Measurements from ENCODE around the gene C6orf62. TPM values are rescaled to one million over a fixed set of nuclear protein-coding genes. Genes with fewer than 3 reads are reported as not detected.
"Not testable (repeated sequence)": the region's sequence is repeated elsewhere in the genome, so short reads cannot be mapped to it uniquely, and the experiment has no call there.

The C6orf62 gene
- total RNA-seq, 1 donor from 2014 or later, result 113 TPM

GRCh38 chr6:24664046-24664987 is 54.6 kb downstream of the C6orf62 start:
- H3K27ac Mint-ChIP-seq, result no peak overlapping the region
- intact Hi-C loops (cut with micrococcal nuclease), result no loop called here

GRCh38 chr6:24663189-24663588 is 55.8 kb downstream of the C6orf62 start:
- H3K36me3 Mint-ChIP-seq (ENCODE audit: low read depth), result peaks cover 57% of the 10 kb centered on the region
- no peak for DNase-seq
- H3K27me3 Mint-ChIP-seq, result no peaks in the 10 kb centered on the region
- intact Hi-C loops (cut with micrococcal nuclease), result no loop called here
- H3K4me1 Mint-ChIP-seq, result peaks cover 31% of the 10 kb centered on the region
- no peak overlapping the region for H3K27ac Mint-ChIP-seq
- no peak overlapping the region for H3K4me3 Mint-ChIP-seq
- H3K9me3 Mint-ChIP-seq, result no peaks in the 10 kb centered on the region

More at GRCh38 chr6:24664046-24664987, 54.6 kb downstream of the C6orf62 start:
- H3K9me3 Mint-ChIP-seq, result peaks cover 4% of the 10 kb centered on the region
- H3K4me1 Mint-ChIP-seq, result peaks cover 37% of the 10 kb centered on the region
- no peak for DNase-seq
- peaks cover 54% of the 10 kb centered on the region for H3K36me3 Mint-ChIP-seq (ENCODE audit: low read depth)
- H3K27me3 Mint-ChIP-seq, result no peaks in the 10 kb centered on the region
- peak overlapping the region; percentile 90 for H3K4me3 Mint-ChIP-seq

GRCh38 chr6:24662236-24662635 is 56.7 kb downstream of the C6orf62 start:
- Mint-ChIP-seq H3K27ac (no peak overlapping the region), H3K4me1 (peaks cover 26% of the 10 kb centered on the region)

GRCh38 chr6:24661759-24662158 is 57.2 kb downstream of the C6orf62 start:
- Mint-ChIP-seq H3K36me3 (ENCODE audit: low read depth) (peaks cover 62% of the 10 kb centered on the region), H3K4me1 (peaks cover 24% of the 10 kb centered on the region)
- H3K27ac Mint-ChIP-seq; H3K27me3 Mint-ChIP-seq; DNase-seq; H3K9me3 Mint-ChIP-seq; intact Hi-C loops (cut with micrococcal nuclease); H3K4me3 Mint-ChIP-seq: not testable (repeated sequence)

More at GRCh38 chr6:24662236-24662635, 56.7 kb downstream of the C6orf62 start:
- Mint-ChIP-seq H3K27me3 (no peaks in the 10 kb centered on the region), H3K4me3 (no peak overlapping the region), H3K36me3 (ENCODE audit: low read depth) (peaks cover 61% of the 10 kb centered on the region), H3K9me3 (no peaks in the 10 kb centered on the region)
- intact Hi-C loops (cut with micrococcal nuclease), result no loop called here
- DNase-seq, result no peak

GRCh38 chr6:24660105-24660504 is 58.8 kb downstream of the C6orf62 start:
- no peak for DNase-seq
- Mint-ChIP-seq H3K4me1 (peaks cover 28% of the 10 kb centered on the region), H3K36me3 (ENCODE audit: low read depth) (peaks cover 68% of the 10 kb centered on the region), H3K4me3 (no peak overlapping the region), H3K9me3 (no peaks in the 10 kb centered on the region), H3K27ac (no peak overlapping the region), H3K27me3 (no peaks in the 10 kb centered on the region)
- intact Hi-C loops (cut with micrococcal nuclease), result no loop called here

GRCh38 chr6:24659561-24659960 is 59.4 kb downstream of the C6orf62 start:
- Mint-ChIP-seq H3K4me1 (peaks cover 24% of the 10 kb centered on the region), H3K27me3 (no peaks in the 10 kb centered on the region), H3K36me3 (ENCODE audit: low read depth) (peaks cover 64% of the 10 kb centered on the region), H3K9me3 (no peaks in the 10 kb centered on the region), H3K4me3 (no peak overlapping the region), H3K27ac (no peak overlapping the region)
- DNase-seq, result no peak
- intact Hi-C loops (cut with micrococcal nuclease), result no loop called here

- DNase-seq, result peak; percentile 30
- H3K4me3 Mint-ChIP-seq, result no peak overlapping the region
- H3K27ac Mint-ChIP-seq, result no peak overlapping the region
- intact Hi-C loops (cut with micrococcal nuclease), result no loop called here
- no peaks in the 10 kb centered on the region for H3K27me3 Mint-ChIP-seq
- H3K9me3 Mint-ChIP-seq, result no peaks in the 10 kb centered on the region
- peaks cover 62% of the 10 kb centered on the region for H3K36me3 Mint-ChIP-seq (ENCODE audit: low read depth)
- peaks cover 22% of the 10 kb centered on the region for H3K4me1 Mint-ChIP-seq
Measured at GRCh38 chr6:24658573-24659560, 60.1 kb downstream of the C6orf62 start.

- DNase-seq, result no peak
- Mint-ChIP-seq H3K27ac (no peak overlapping the region), H3K4me1 (peaks cover 17% of the 10 kb centered on the region), H3K9me3 (no peaks in the 10 kb centered on the region), H3K4me3 (no peak overlapping the region), H3K27me3 (no peaks in the 10 kb centered on the region), H3K36me3 (ENCODE audit: low read depth) (peaks cover 56% of the 10 kb centered on the region)
- intact Hi-C loops (cut with micrococcal nuclease), result no loop called here
Measured at GRCh38 chr6:24655215-24655614, 63.7 kb downstream of the C6orf62 start.

Other genes with a start within 250 kb of the C6orf62 start
- 0.17 and 0.44 TPM in 2 replicates for gene GPLD1, start 229.6 kb downstream of the C6orf62 start, total RNA-seq
- gene ALDH5A1, start 224.2 kb downstream of the C6orf62 start, total RNA-seq, result 11.7 TPM in 2 replicates
- 0.02 TPM in 1 of 2 replicates, not detected in the other for gene KIAA0319, start 73.0 kb downstream of the C6orf62 start, total RNA-seq
- gene TDP2, start 52.3 kb downstream of the C6orf62 start, total RNA-seq, result 45.3 and 45.9 TPM in 2 replicates
- 25.3 and 30.0 TPM in 2 replicates for gene ACOT13, start 52.1 kb downstream of the C6orf62 start, total RNA-seq
- gene GMNN, start 55.8 kb upstream of the C6orf62 start, total RNA-seq, result 71.0 and 76.8 TPM in 2 replicates
- 0.30 and 0.31 TPM in 2 replicates for gene ARMH2, start 79.8 kb upstream of the C6orf62 start, total RNA-seq
- 25.3 and 26.5 TPM in 2 replicates for gene RIPOR2, start 216.8 kb upstream of the C6orf62 start, total RNA-seq

Measured in activated CD4-positive, alpha-beta T cell treated with anti-CD3 and anti-CD28 coated beads, Interleukin-2, amount 10 ng/mL, durations not matched to agents 24 days and 14 days (primary cell).